ENCODE data around the gene BSCL2. TPM values are rescaled to one million over a fixed set of nuclear protein-coding genes. Genes with fewer than 3 reads are reported as not detected.
"Not testable (repeated sequence)": the region's sequence is repeated elsewhere in the genome, so short reads cannot be mapped to it uniquely, and the experiment has no call there.

Gene BSCL2
- total and polyA plus RNA-seq, 2 donors (not counting 3 experiments of a cell fraction or from before 2014, with no cell fraction given) = 31.1 to 94.8 TPM

- no peaks in the 10 kb centered on the region for H3K9me3 ChIP-seq (replicated peaks; ENCODE audit: control insufficient read depth, insufficient read depth, low read length)
- peak overlapping the region; percentile 95 for H3K9ac ChIP-seq (replicated peaks; ENCODE audit: extremely low read depth, insufficient read depth, low read length)
- H3K4me2 ChIP-seq (ENCODE audit: insufficient read depth, low read length) = peak overlapping the region; percentile 78
- H2AFZ ChIP-seq (ENCODE audit: low read depth, low read length) = peak overlapping the region; percentile 70
- no peaks in the 10 kb centered on the region for H4K20me1 ChIP-seq (replicated peaks; ENCODE audit: control insufficient read depth, extremely low read depth, insufficient read depth, low read length)
- FAIRE-seq = peak; percentile 49
- CTCF ChIA-PET = interaction anchor here (0.7 to 1.4 kb wide), 7 partner anchors 11 to 257 kb away, joined by 3 to 15 read pairs (median 4); partner anchors contain the start of genes C11orf98, CSKMT, EML3 and ZBTB3
- peaks cover 2% of the 10 kb centered on the region for H3K4me1 ChIP-seq (ENCODE audit: control insufficient read depth, extremely low read depth, insufficient read depth, low read length)
- no peaks in the 10 kb centered on the region for H3K27me3 ChIP-seq (ENCODE audit: control insufficient read depth in 2 of 2, insufficient read depth in 2 of 2, low read length in 2 of 2)
- DNase-seq (ENCODE audit: low read depth, low spot score) = no peak
- POLR2A ChIA-PET = interaction anchor here (0.6 to 5.3 kb wide), 5 partner anchors 13 to 79 kb away, joined by 3 to 71 read pairs (median 6); partner anchors contain the start of genes C11orf98, CSKMT, EEF1G and TUT1
- peaks cover 21% of the 10 kb centered on the region for H3K79me2 ChIP-seq (ENCODE audit: control insufficient read depth, insufficient read depth, low read length)
- TF ChIP-seq MAX (IDR thresholded peaks at IDR 0.05; ENCODE audit: insufficient read depth, insufficient read length) (no peak), GATA2 (IDR thresholded peaks at IDR 0.05; ENCODE audit: insufficient read depth, insufficient read length, low read depth, low read length) (no peak), POLR2AphosphoS5 (IDR thresholded peaks at IDR 0.05; ENCODE audit: insufficient read depth, low read depth, low read length) (no peak), MYC (IDR thresholded peaks at IDR 0.05; ENCODE audit: low read depth, low read length) (no peak)
- peaks cover 7 to 19% of the 10 kb centered on the region in 2 experiments for H3K36me3 ChIP-seq (ENCODE audit: control insufficient read depth in 2 of 2, extremely low read depth in 1 of 2, insufficient read depth in 2 of 2, low read length in 2 of 2)
- H3K9me1 ChIP-seq (replicated peaks; ENCODE audit: control insufficient read depth, extremely low read depth, insufficient read depth, low read length) = no peaks in the 10 kb centered on the region
- intact Hi-C loops (cut with micrococcal nuclease) = loop anchor here (1.0 to 5.0 kb wide), 2 partner anchors 13 to 55 kb away; partner anchors contain the start of genes BSCL2, C11orf98, CSKMT and GNG3
- dilution Hi-C loops (cut with MboI; ENCODE audit: extremely low pct_ligation_motif_present, low sequenced_read_pairs) = no loop called here
- peak overlapping the region; percentile 61 to 76 (median 74) for H3K4me3 ChIP-seq (replicated peaks in 1 of 3; ENCODE audit: insufficient read depth in 1 of 3, low read depth in 1 of 3, low read length in 3 of 3)
- peak overlapping the region; percentile 73 for H3K27ac ChIP-seq (ENCODE audit: insufficient read depth, low read depth, low read length)
- BruUV-seq (replicated peaks) = TSS peak; percentile 77
These were observed 54.8 kb downstream of the BSCL2 start for GRCh38 chr11:62652161-62653006.

GRCh38 chr11:62650283-62650682 lies 56.9 kb downstream of the BSCL2 start:
- dilution Hi-C loops (cut with MboI; ENCODE audit: extremely low pct_ligation_motif_present, low sequenced_read_pairs); H3K9me3 ChIP-seq (replicated peaks; ENCODE audit: control insufficient read depth, insufficient read depth, low read length): not testable (repeated sequence)
- intact Hi-C loops (cut with micrococcal nuclease) = loop anchor here (5.0 kb wide), 1 partner anchor 57 kb away; the partner anchor contains the start of genes BSCL2 and GNG3

More at GRCh38 chr11:62650283-62650682, 56.9 kb downstream of the BSCL2 start:
- not testable (repeated sequence) for H3K4me1 ChIP-seq (ENCODE audit: control insufficient read depth, extremely low read depth, insufficient read depth, low read length); H3K9me1 ChIP-seq (replicated peaks; ENCODE audit: control insufficient read depth, extremely low read depth, insufficient read depth, low read length); DNase-seq (ENCODE audit: low read depth, low spot score); H3K27ac ChIP-seq (ENCODE audit: insufficient read depth, low read depth, low read length); FAIRE-seq; H3K4me2 ChIP-seq (ENCODE audit: insufficient read depth, low read length); H2AFZ ChIP-seq (ENCODE audit: low read depth, low read length); H4K20me1 ChIP-seq (replicated peaks; ENCODE audit: control insufficient read depth, extremely low read depth, insufficient read depth, low read length); H3K4me3 ChIP-seq (replicated peaks in 1 of 3; ENCODE audit: insufficient read depth in 1 of 3, low read depth in 1 of 3, low read length in 3 of 3); BruUV-seq (replicated peaks); H3K9ac ChIP-seq (replicated peaks; ENCODE audit: extremely low read depth, insufficient read depth, low read length); H3K27me3 ChIP-seq (ENCODE audit: control insufficient read depth in 2 of 2, insufficient read depth in 2 of 2, low read length in 2 of 2)
- ChIA-PET CTCF (interaction anchor here (0.6 to 1.9 kb wide), 2 partner anchors 10 to 44 kb away, joined by 3 to 4 read pairs; no protein-coding TSS in a partner anchor), POLR2A (interaction anchor here (1.4 kb wide), 1 partner anchor 15 kb away, joined by 4 read pairs; the partner anchor contains the start of genes C11orf98 and CSKMT)
- Histone ChIP-seq H3K79me2 (ENCODE audit: control insufficient read depth, insufficient read depth, low read length) (peaks cover 31% of the 10 kb centered on the region), H3K36me3 (ENCODE audit: control insufficient read depth in 2 of 2, extremely low read depth in 1 of 2, insufficient read depth in 2 of 2, low read length in 2 of 2) (peaks cover 7 to 21% of the 10 kb centered on the region in 2 experiments)

All from endothelial cell of umbilical vein (primary cell).